Measurements from ENCODE around the gene TMEM14A.
"Not testable (repeated sequence)": the region's sequence is repeated elsewhere in the genome, so short reads cannot be mapped to it uniquely, and the experiment has no call there.

TMEM14A gene

DNA sequence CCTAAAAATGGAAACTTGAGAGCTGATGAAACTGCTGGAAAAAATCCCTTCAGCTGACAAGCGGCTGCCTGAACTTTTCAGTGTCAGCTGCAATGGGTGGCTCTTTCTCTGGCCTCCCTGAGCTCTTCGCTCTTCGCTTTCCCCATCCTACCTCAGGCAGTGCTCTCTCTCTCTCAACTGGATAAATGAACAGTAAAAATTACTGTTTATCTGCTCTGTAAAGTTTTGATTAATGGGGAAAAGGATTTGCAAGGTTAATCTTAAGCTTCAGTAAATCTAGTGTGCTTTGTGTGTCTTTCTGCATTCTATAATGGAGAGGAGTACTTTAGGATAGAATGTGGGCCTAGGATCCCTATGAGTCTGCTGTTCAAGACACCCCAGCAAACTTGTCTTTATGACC, 35.1 kb downstream of the TMEM14A start:
- DNase-seq (ENCODE audit: low read depth): no peak
- no peak for TF ChIP-seq CTCF (conservative IDR thresholded peaks at IDR 0.05; ENCODE audit: control insufficient read depth, insufficient read depth, low read depth, low read length)
- no peak overlapping the region for H3K4me3 ChIP-seq (ENCODE audit: control insufficient read depth, low read depth, low read length)

DNA sequence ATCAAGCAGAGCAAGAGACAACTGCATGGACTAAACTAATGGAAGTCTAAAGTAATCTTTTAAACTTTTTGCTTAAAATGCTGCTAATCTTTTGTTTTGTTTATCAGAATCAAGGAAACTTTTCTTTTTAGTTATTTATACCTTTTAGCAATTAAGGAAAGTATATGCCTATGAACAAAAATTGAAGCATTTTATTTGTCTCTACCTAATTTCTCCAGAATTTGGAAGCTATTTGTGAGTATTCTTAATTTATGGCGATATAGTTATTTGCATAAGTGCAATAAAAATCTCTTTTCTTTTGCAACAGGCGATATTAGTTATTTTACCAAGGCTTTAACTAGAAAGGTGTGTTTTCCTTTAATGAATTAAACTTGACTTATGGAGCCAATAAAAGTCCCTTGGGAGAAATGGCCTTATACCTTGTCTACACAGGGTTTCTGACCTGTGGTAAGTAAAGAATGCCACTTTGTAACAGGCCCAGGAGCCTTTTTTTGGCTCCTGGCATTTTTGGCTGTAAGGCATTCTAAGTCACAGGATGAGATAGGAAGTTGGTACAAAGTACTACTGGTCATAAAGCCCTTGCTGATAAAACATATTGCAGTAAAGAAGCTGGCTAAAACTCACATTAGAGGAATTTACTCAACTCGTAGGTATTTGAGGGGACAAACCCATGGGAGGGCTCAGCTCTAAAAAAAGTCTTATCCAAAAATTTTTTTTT, 37.2 kb downstream of the TMEM14A start:
- no peak for TF ChIP-seq CTCF (conservative IDR thresholded peaks at IDR 0.05; ENCODE audit: control insufficient read depth, insufficient read depth, low read depth, low read length)
- no peak for DNase-seq (ENCODE audit: low read depth)
- H3K4me3 ChIP-seq (ENCODE audit: control insufficient read depth, low read depth, low read length): no peak overlapping the region

- H3K4me3 ChIP-seq (ENCODE audit: control insufficient read depth, low read depth, low read length): no peak overlapping the region
- DNase-seq (ENCODE audit: low read depth): peak; percentile 37
- TF ChIP-seq CTCF (conservative IDR thresholded peaks at IDR 0.05; ENCODE audit: control insufficient read depth, insufficient read depth, low read depth, low read length): no peak
Observed at GRCh38 chr6:52712136-52712535, 41.2 kb downstream of the TMEM14A start.

DNA sequence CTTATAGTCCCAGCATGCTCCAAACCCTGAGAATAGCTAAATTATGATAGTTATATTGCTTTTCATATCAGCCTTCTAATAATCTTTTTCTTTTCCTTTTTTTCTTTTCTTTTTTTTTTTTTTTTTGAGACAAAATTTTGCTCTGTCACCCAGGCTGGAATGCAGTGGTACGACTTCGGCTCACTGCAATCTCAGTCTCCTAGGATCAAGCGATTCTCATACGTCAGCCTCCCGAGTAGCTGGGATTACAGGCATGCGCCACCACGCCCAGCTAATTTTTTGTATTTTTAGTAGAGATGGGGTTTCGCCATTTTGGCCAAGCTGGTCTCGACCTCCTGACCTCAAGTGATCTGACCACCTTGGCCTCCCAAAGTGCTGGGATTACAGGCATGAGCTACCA, 43.8 kb downstream of the TMEM14A start:
- not testable (repeated sequence) for DNase-seq (ENCODE audit: low read depth); H3K4me3 ChIP-seq (ENCODE audit: control insufficient read depth, low read depth, low read length)

DNA sequence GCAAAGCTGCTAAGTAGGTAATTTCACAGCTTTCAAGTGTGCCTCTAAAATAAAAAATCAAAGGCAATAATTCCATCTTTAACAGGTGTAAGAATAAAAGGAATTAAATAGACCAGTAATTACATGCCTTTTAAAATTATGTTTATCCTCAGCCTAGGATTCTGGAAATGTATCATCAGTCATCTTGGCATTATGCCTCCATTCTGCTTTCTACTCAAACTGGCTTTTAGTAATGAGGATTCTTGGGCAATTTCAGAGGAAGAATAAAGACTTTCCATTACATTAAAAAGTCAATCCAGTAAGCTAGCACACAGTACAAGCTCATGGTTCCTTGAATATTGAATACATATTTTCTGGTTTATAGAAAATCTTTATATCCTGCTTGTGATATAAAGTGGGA, 47.6 kb downstream of the TMEM14A start:
- TF ChIP-seq CTCF (conservative IDR thresholded peaks at IDR 0.05; ENCODE audit: control insufficient read depth, insufficient read depth, low read depth, low read length): no peak
- peak; percentile 41 for DNase-seq (ENCODE audit: low read depth)

GRCh38 chr6:52720321-52720720, 49.4 kb downstream of the TMEM14A start:
- no peak for TF ChIP-seq CTCF (conservative IDR thresholded peaks at IDR 0.05; ENCODE audit: control insufficient read depth, insufficient read depth, low read depth, low read length)
- no peak for DNase-seq (ENCODE audit: low read depth)
- no peak overlapping the region for H3K4me3 ChIP-seq (ENCODE audit: control insufficient read depth, low read depth, low read length)

More for the DNA sequence above, 47.6 kb downstream of the TMEM14A start:
- no peak overlapping the region for H3K4me3 ChIP-seq (ENCODE audit: control insufficient read depth, low read depth, low read length)

- no peak for TF ChIP-seq CTCF (conservative IDR thresholded peaks at IDR 0.05; ENCODE audit: control insufficient read depth, insufficient read depth, low read depth, low read length)
- DNase-seq (ENCODE audit: low read depth): peak; percentile 91
- no peak overlapping the region for H3K4me3 ChIP-seq (ENCODE audit: control insufficient read depth, low read depth, low read length)
Observed at GRCh38 chr6:52724042-52724405, 53.1 kb downstream of the TMEM14A start.
